HepG2 (cell line): ENCODE results near the gene SEMA6B. TPM values are rescaled to one million over a fixed set of nuclear protein-coding genes. Genes with fewer than 3 reads are reported as not detected.

Experiments
- AGO2 ChIP-seq: fragments of 200-400 bp; formaldehyde crosslinking; optimal IDR thresholded peaks from 2 replicates; pipeline ENCODE3; 2017; ENCODE audit warnings: mild to moderate bottlenecking, low read depth, low read length, moderate library complexity
- DPF2 ChIP-seq: sonication (generic); formaldehyde crosslinking; IDR thresholded peaks from 2 replicates; pipeline ENCODE4 v1.4.0; 2020; ENCODE audit warnings: mild to moderate bottlenecking, low read depth, missing genetic modification reagents, borderline replicate concordance
- KLF13 ChIP-seq: sonication (generic); formaldehyde crosslinking; IDR thresholded peaks from 2 replicates; pipeline ENCODE4 v1.4.0; 2020; ENCODE audit warnings: mild to moderate bottlenecking, missing genetic modification reagents
- KMT2A ChIP-seq: sonication (generic); formaldehyde crosslinking; IDR thresholded peaks from 2 replicates; pipeline ENCODE4 v1.4.0; 2020; ENCODE audit warnings: missing genetic modification reagents
- RBFOX2 ChIP-seq: fragments of 200-400 bp; formaldehyde crosslinking; IDR thresholded peaks from 2 replicates; pipeline ENCODE4 v1.6.1; 2017; ENCODE audit warnings: low read depth, mild to moderate bottlenecking, low read length
- RXRA ChIP-seq: sonication (generic); formaldehyde crosslinking; IDR thresholded peaks from 2 replicates; pipeline ENCODE4 v1.5.1; 2020; ENCODE audit warnings: missing genetic modification reagents
- SOX5 ChIP-seq: IDR thresholded peaks from 2 replicates; pipeline ENCODE4 v1.6.1; 2016; ENCODE audit warnings: borderline replicate concordance
- SP2 ChIP-seq: sonication (generic); formaldehyde crosslinking; IDR thresholded peaks from 2 replicates; pipeline ENCODE4 v1.5.1; 2020; ENCODE audit warnings: mild to moderate bottlenecking, missing genetic modification reagents
- STAG1 ChIP-seq: sonication (generic); formaldehyde crosslinking; IDR thresholded peaks from 2 replicates; pipeline ENCODE4 v1.4.0; 2020; ENCODE audit warnings: missing genetic modification reagents
- THYN1 ChIP-seq: sonication (generic); formaldehyde crosslinking; IDR thresholded peaks from 2 replicates; pipeline ENCODE4 v1.8.1; 2023; ENCODE audit warnings: low read depth, mild to moderate bottlenecking, moderate library complexity, missing genetic modification reagents, borderline replicate concordance
- TSC22D2 ChIP-seq: sonication (generic); formaldehyde crosslinking; IDR thresholded peaks from 2 replicates; pipeline ENCODE4 v1.5.1; 2020; ENCODE audit warnings: missing genetic modification reagents, mild to moderate bottlenecking, borderline replicate concordance
- ZBTB38 ChIP-seq: sonication (generic); formaldehyde crosslinking; IDR thresholded peaks from 2 replicates; pipeline ENCODE4 v1.5.1; 2020; ENCODE audit warnings: mild to moderate bottlenecking, missing genetic modification reagents
- ZBTB39 ChIP-seq: sonication (generic); formaldehyde crosslinking; IDR thresholded peaks from 2 replicates; pipeline ENCODE4 v1.5.0; 2020; ENCODE audit warnings: missing genetic modification reagents
- ZMYM3 ChIP-seq: sonication (generic); formaldehyde crosslinking; IDR thresholded peaks from 2 replicates; pipeline ENCODE4 v1.5.1; 2020; ENCODE audit warnings: mild to moderate bottlenecking, missing genetic modification reagents
- ZNF335 ChIP-seq: sonication (generic); formaldehyde crosslinking; IDR thresholded peaks from 2 replicates; pipeline ENCODE4 v1.4.0; 2020; ENCODE audit warnings: missing genetic modification reagents
- ZNF709 ChIP-seq: sonication (generic); formaldehyde crosslinking; IDR thresholded peaks from 2 replicates; pipeline ENCODE4 v1.5.0; 2020; ENCODE audit warnings: mild to moderate bottlenecking, missing genetic modification reagents
- ZNF879 ChIP-seq: sonication (generic); formaldehyde crosslinking; IDR thresholded peaks from 2 replicates; pipeline ENCODE4 v1.8.1; 2023; ENCODE audit warnings: missing genetic modification reagents
- ZSCAN29 ChIP-seq: sonication (generic); formaldehyde crosslinking; conservative IDR thresholded peaks from 2 replicates; pipeline ENCODE4 v1.4.0; 2020; ENCODE audit warnings: mild to moderate bottlenecking, missing genetic modification reagents
- polyA plus RNA-seq, 8 experiments: library from polyadenylated mRNA; depleted of rRNA in 3 of 8; stranded (reverse) in 7 of 8; unstranded in 1 of 8; fragments of >200 nt; fragmentation: Illumina TruSeq in 4 of 8; extraction: Trizol in 4 of 8; gene quantifications; 2 replicates each; pipeline versions ENCODE4 v1.2.1 to v1.2.3, GENCODE V29; 2011 to 2016; ENCODE audit warnings: low read depth in 4 of 8, missing spikeins in 1 of 8, mixed read lengths in 1 of 8; ENCODE audit not compliant: insufficient read depth in 1 of 8
- total RNA-seq, 5 experiments: library from RNA; depleted of rRNA; stranded (reverse); fragments of >200 nt; fragmentation: Illumina TruSeq; extraction: Trizol; gene quantifications; 2 replicates each; pipeline ENCODE4 v1.2.3, GENCODE V29; 2016; ENCODE audit warnings: low read depth in 1 of 5
- TF ChIP-seq, protein P1 (sequence below): sonication (generic); formaldehyde crosslinking; IDR thresholded peaks from 2 replicates; pipeline ENCODE4 v1.8.0; 2022; ENCODE audit warnings: missing genetic modification reagents, mild to moderate bottlenecking, borderline replicate concordance
- TF ChIP-seq, protein P2 (sequence below): sonication (generic); formaldehyde crosslinking; IDR thresholded peaks from 2 replicates; pipeline ENCODE4 v1.4.0; 2020; ENCODE audit warnings: missing genetic modification reagents
- TF ChIP-seq, protein P3 (sequence below): sonication (generic); formaldehyde crosslinking; IDR thresholded peaks from 2 replicates; pipeline ENCODE4 v1.4.0; 2020; ENCODE audit warnings: missing genetic modification reagents
- TF ChIP-seq, protein P4 (sequence below): IDR thresholded peaks from 2 replicates; pipeline ENCODE4 v1.6.1; 2016

SEMA6B gene
- total and polyA plus RNA-seq, 2 of the 13 experiments (the other 11 are each of a cell fraction or from before 2014, with no cell fraction given): 45.5 to 67.1 TPM

DNA sequence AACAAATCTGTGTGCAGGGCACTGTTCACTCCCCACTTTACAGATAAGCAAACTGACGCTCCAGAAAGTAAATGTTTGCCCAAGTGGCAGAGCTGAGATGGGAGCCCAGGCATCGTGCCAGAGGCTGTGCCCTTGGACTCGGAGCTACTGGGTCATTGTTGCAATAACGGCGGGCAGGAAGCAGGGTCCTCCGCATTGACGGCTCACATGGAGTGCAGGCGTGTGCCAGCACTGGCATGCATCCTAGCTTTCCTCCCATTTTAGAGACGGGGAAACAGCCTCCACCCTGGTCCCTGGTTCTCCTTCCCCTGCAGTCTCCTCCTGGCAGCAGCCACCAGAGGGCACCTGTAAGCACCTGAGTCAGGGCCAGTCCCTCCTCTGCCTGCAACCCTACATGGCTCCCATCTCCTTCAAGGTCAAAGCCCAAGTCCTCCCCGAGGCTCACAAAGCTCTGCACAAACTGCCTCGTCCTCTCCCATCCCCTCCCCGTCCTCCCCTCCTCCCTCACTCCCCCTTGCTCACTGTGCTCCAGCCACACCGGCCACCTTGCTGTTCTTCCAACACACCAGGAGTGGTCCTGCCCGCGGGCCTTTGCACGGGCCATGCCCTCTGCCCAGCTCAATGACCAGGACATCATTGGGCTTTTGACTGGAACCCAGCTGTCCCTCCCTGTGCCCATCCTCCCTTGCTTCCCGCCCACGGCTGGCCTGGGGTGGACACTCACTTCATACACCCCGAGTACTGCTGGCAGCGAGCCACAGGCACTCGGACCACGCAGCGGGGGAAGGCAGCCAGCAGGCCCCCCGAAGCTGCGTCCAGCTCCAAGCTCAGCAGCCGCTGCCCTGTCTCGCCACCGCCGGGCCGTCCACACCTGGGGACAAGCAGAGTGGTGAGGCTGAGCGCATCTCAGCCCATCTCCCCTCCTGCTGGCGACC, 11.9 kb downstream of the SEMA6B start (continued):
- TF ChIP-seq TSC22D2 (CRISPR knock-in tag) (no peak), RBFOX2 (no peak), ZSCAN29 (CRISPR knock-in tag) (no peak), AGO2 (peak; percentile 81), STAG1 (CRISPR knock-in tag) (peak; percentile 26; the same call in 1 of the 2 replicates), ZNF709 (no peak), KLF13 (CRISPR knock-in tag) (no peak), THYN1 (CRISPR knock-in tag) (no peak), ZBTB39 (no peak), KMT2A (CRISPR knock-in tag) (no peak), SOX5 (no peak), ZNF335 (no peak), ZNF879 (CRISPR knock-in tag) (no peak), ZMYM3 (CRISPR knock-in tag) (peak; percentile 89), ZBTB38 (no peak), SP2 (CRISPR knock-in tag) (no peak), DPF2 (no peak), RXRA (CRISPR knock-in tag) (0 out of 2 replicates have a peak, but pooled peaks have one; percentile 23)
- TF ChIP-seq, protein P1, sequence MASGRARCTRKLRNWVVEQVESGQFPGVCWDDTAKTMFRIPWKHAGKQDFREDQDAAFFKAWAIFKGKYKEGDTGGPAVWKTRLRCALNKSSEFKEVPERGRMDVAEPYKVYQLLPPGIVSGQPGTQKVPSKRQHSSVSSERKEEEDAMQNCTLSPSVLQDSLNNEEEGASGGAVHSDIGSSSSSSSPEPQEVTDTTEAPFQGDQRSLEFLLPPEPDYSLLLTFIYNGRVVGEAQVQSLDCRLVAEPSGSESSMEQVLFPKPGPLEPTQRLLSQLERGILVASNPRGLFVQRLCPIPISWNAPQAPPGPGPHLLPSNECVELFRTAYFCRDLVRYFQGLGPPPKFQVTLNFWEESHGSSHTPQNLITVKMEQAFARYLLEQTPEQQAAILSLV (CRISPR knock-in tag): no peak
- TF ChIP-seq, protein P2, sequence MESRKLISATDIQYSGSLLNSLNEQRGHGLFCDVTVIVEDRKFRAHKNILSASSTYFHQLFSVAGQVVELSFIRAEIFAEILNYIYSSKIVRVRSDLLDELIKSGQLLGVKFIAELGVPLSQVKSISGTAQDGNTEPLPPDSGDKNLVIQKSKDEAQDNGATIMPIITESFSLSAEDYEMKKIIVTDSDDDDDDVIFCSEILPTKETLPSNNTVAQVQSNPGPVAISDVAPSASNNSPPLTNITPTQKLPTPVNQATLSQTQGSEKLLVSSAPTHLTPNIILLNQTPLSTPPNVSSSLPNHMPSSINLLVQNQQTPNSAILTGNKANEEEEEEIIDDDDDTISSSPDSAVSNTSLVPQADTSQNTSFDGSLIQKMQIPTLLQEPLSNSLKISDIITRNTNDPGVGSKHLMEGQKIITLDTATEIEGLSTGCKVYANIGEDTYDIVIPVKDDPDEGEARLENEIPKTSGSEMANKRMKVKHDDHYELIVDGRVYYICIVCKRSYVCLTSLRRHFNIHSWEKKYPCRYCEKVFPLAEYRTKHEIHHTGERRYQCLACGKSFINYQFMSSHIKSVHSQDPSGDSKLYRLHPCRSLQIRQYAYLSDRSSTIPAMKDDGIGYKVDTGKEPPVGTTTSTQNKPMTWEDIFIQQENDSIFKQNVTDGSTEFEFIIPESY (CRISPR knock-in tag): peak; percentile 58; the same call in 1 of the 2 replicates
- TF ChIP-seq, protein P3, sequence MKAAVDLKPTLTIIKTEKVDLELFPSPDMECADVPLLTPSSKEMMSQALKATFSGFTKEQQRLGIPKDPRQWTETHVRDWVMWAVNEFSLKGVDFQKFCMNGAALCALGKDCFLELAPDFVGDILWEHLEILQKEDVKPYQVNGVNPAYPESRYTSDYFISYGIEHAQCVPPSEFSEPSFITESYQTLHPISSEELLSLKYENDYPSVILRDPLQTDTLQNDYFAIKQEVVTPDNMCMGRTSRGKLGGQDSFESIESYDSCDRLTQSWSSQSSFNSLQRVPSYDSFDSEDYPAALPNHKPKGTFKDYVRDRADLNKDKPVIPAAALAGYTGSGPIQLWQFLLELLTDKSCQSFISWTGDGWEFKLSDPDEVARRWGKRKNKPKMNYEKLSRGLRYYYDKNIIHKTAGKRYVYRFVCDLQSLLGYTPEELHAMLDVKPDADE (CRISPR knock-in tag): no peak
- TF ChIP-seq, protein P4, sequence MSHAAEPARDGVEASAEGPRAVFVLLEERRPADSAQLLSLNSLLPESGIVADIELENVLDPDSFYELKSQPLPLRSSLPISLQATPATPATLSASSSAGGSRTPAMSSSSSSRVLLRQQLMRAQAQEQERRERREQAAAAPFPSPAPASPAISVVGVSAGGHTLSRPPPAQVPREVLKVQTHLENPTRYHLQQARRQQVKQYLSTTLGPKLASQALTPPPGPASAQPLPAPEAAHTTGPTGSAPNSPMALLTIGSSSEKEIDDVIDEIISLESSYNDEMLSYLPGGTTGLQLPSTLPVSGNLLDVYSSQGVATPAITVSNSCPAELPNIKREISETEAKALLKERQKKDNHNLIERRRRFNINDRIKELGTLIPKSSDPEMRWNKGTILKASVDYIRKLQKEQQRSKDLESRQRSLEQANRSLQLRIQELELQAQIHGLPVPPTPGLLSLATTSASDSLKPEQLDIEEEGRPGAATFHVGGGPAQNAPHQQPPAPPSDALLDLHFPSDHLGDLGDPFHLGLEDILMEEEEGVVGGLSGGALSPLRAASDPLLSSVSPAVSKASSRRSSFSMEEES (CRISPR knock-in tag): no peak
